Measurements from ENCODE around the gene RBM10.

The RBM10 gene

DNA sequence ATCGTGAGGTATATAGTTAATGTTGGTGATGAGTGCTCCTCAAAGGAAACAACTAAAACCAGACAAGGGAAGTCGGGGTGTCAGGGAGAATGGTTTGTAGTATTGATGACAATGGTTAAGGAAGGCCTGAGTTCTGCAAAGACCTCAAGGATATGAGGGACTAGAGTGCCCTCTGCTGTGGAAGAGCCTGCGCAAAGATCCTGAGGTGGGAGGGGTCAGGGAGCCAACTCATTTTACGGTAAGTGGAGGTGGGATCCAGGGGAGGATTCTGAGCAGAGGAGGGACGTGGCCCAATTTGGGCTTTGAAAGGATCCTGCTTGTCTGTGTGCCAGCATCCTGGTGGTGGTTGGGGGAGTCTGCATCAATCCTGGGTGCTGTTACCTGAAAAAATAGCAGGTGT, 59.9 kb downstream of the RBM10 start:
- H3K27me3 Mint-ChIP-seq, result no peaks in the 10 kb centered on the region
- H3K4me1 Mint-ChIP-seq, result peaks cover 0 to 6% of the 10 kb centered on the region in 2 donors
- no peak overlapping the region for H3K27ac Mint-ChIP-seq
- no peaks in the 10 kb centered on the region for H3K9me3 Mint-ChIP-seq
- no peak for ATAC-seq (replicated peaks)
- DNase-seq, result no peak
- peaks cover 25 to 80% of the 10 kb centered on the region in 2 donors for H3K36me3 Mint-ChIP-seq
- no peak overlapping the region for H3K4me3 Mint-ChIP-seq

DNA sequence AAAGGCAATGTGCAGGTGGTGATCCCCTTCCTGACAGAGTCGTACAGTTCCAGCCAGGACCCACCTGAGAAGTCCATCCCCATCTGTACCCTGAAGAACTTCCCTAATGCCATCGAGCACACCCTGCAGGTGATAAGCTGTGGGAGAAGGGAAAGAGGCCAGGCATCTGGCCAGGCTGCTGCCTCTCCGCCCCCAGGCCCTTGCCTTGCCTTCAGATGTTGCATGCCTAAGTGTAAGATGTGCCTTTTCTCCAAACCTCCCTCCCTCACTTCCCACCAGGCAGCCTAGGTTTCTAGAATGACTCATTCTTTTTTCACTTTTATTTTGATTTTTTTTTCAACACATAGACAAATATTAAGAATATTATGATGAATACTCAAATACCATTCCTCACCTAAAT, 61.3 kb downstream of the RBM10 start:
- Mint-ChIP-seq H3K4me1 (peaks cover 0 to 7% of the 10 kb centered on the region in 2 donors), H3K27me3 (no peaks in the 10 kb centered on the region), H3K36me3 (peaks cover 21 to 78% of the 10 kb centered on the region in 2 donors), H3K27ac (no peak overlapping the region), H3K4me3 (no peak overlapping the region), H3K9me3 (no peaks in the 10 kb centered on the region)
- DNase-seq (no peak), ATAC-seq (replicated peaks) (no peak)

- Mint-ChIP-seq H3K4me1 (peaks cover 0 to 8% of the 10 kb centered on the region in 2 donors), H3K4me3 (no peak overlapping the region), H3K9me3 (no peaks in the 10 kb centered on the region), H3K27me3 (no peaks in the 10 kb centered on the region), H3K27ac (no peak overlapping the region), H3K36me3 (peaks cover 23 to 78% of the 10 kb centered on the region in 2 donors)
- DNase-seq (no peak), ATAC-seq (replicated peaks) (no peak)
Observed at GRCh38 chrX:47208108-47208507, 63.1 kb downstream of the RBM10 start.

DNA sequence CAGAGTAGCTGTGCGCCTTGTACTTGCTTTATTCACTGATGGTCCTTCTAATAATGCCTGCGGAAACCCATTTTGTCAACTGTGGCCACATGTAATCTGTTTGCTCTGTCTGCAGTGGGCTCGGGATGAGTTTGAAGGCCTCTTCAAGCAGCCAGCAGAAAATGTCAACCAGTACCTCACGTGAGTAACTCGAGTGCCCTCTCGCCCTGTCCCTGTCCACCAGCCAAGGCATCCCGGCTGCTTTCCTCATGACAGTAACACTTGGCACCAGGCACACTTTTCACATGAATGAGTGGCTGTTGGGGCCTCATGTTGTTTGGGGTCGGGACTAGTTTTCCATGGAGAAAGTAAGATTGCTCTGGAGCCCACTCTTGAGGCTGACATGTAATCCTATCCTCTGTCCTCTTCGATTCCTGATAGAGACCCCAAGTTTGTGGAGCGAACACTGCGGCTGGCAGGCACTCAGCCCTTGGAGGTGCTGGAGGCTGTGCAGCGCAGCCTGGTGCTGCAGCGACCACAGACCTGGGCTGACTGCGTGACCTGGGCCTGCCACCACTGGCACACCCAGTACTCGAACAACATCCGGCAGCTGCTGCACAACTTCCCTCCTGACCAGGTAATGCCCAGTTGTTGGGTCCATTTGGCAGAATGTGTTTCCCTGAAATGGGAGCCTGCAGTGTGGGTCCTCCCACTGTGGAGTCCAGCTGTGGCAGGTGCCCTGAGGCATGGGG, 64.7 kb downstream of the RBM10 start:
- ATAC-seq (replicated peaks) (no peak), DNase-seq (no peak)
- Mint-ChIP-seq H3K4me1 (peaks cover 0 to 8% of the 10 kb centered on the region in 2 donors), H3K4me3 (no peak overlapping the region), H3K27me3 (no peaks in the 10 kb centered on the region), H3K36me3 (peaks cover 26 to 75% of the 10 kb centered on the region in 2 donors), H3K27ac (no peak overlapping the region), H3K9me3 (no peaks in the 10 kb centered on the region)

DNA sequence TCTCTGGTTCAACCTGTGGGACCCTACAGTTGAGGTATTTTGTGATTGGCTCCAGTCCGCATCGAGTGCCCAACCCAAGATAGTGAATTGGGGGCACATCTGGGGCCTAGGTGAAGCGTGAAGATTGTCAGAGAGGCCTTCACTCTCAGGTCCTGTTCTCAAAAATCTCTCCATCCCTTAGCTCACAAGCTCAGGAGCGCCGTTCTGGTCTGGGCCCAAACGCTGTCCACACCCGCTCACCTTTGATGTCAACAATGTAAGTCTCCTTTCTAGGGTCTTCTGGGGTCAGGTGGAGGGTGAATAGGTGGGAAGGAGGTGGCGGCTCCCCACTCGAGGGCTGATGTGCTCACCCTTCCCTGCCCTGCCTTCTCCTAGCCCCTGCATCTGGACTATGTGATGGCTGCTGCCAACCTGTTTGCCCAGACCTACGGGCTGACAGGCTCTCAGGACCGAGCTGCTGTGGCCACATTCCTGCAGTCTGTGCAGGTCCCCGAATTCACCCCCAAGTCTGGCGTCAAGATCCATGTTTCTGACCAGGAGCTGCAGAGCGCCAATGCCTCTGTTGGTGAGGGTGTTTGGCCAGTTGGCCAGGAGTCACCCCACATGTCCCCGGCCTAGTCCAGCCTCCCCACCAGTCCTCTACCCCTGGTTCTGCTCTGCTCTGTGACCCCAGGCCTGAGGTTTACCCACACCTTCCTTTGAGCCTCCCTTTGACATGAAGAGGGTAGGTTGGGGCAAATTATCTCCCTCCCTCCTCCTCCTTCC, 65.8 kb downstream of the RBM10 start:
- Mint-ChIP-seq H3K27me3 (no peaks in the 10 kb centered on the region), H3K27ac (no peak overlapping the region), H3K4me1 (peaks cover 0 to 5% of the 10 kb centered on the region in 2 donors), H3K9me3 (no peaks in the 10 kb centered on the region), H3K4me3 (no peak overlapping the region), H3K36me3 (peaks cover 22 to 72% of the 10 kb centered on the region in 2 donors)
- no peak for ATAC-seq (replicated peaks)
- no peak for DNase-seq

DNA sequence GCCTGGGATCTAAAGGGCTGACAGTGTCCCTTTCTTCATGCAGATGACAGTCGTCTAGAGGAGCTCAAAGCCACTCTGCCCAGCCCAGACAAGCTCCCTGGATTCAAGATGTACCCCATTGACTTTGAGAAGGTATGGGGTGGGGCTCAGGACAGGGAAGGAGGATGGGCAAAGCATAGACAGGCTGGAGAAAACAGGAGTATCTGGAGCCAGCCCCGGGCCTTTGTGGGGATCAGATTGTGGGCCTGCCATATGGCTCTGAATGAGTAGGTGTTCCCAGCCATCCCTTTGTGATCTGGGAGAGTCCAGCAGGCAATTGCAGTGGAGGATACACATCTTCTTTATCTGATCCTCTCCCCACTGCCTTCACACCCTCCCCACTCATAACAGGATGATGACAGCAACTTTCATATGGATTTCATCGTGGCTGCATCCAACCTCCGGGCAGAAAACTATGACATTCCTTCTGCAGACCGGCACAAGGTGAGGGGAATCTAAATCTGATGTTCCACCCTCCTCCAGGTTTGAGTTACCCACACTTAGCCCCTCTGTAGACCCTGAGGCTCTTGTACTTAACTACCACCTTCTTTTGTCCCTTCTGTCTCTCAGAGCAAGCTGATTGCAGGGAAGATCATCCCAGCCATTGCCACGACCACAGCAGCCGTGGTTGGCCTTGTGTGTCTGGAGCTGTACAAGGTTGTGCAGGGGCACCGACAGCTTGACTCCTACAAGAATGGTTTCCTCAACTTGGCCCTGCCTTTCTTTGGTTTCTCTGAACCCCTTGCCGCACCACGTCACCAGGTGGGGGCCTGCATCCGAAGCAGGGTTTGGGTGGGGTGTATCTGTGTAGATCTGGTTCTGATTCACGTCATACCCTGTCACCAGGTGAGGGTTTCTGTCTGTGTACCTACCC, 67.6 kb downstream of the RBM10 start:
- no peaks in the 10 kb centered on the region for H3K27me3 Mint-ChIP-seq
- peaks cover 15 to 22% of the 10 kb centered on the region in 2 donors for H3K4me1 Mint-ChIP-seq
- H3K9me3 Mint-ChIP-seq, result no peaks in the 10 kb centered on the region
- no peak overlapping the region for H3K4me3 Mint-ChIP-seq
- ATAC-seq (replicated peaks) (no peak), DNase-seq (no peak)
- H3K36me3 Mint-ChIP-seq, result peaks cover 34 to 68% of the 10 kb centered on the region in 2 donors
- H3K27ac Mint-ChIP-seq, result no peak overlapping the region

DNA sequence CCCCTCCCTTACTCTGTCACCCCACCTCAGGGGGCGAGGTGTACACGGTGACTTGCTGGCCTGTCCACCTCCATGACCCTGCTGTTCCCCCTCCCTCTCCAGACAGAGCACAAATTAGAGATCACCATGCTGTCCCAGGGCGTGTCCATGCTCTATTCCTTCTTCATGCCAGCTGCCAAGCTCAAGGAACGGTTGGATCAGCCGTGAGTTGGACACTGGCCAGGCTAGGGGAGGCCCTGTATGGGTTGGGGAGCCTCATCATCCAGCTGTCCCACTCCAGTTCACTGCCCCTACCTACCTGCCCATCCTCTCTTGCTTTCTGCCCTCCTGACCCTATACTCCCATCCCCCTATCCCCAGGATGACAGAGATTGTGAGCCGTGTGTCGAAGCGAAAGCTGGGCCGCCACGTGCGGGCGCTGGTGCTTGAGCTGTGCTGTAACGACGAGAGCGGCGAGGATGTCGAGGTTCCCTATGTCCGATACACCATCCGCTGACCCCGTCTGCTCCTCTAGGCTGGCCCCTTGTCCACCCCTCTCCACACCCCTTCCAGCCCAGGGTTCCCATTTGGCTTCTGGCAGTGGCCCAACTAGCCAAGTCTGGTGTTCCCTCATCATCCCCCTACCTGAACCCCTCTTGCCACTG, 69.5 kb downstream of the RBM10 start:
- no peak overlapping the region for H3K27ac Mint-ChIP-seq
- H3K4me3 Mint-ChIP-seq, result no peak overlapping the region
- no peak for DNase-seq
- peaks cover 36 to 71% of the 10 kb centered on the region in 2 donors for H3K36me3 Mint-ChIP-seq
- H3K9me3 Mint-ChIP-seq, result no peaks in the 10 kb centered on the region
- ATAC-seq (replicated peaks), result no peak
- H3K27me3 Mint-ChIP-seq, result no peaks in the 10 kb centered on the region
- peaks cover 22 to 27% of the 10 kb centered on the region in 2 donors for H3K4me1 Mint-ChIP-seq

GRCh38 chrX:47215291-47215900, 70.4 kb downstream of the RBM10 start:
- Mint-ChIP-seq H3K9me3 (no peaks in the 10 kb centered on the region), H3K36me3 (peaks cover 36 to 70% of the 10 kb centered on the region in 2 donors), H3K27ac (no peak overlapping the region), H3K27me3 (no peaks in the 10 kb centered on the region), H3K4me1 (peaks cover 31 to 33% of the 10 kb centered on the region in 2 donors), H3K4me3 (no peak overlapping the region)
- ATAC-seq (replicated peaks), result no peak
- DNase-seq, result no peak

DNA sequence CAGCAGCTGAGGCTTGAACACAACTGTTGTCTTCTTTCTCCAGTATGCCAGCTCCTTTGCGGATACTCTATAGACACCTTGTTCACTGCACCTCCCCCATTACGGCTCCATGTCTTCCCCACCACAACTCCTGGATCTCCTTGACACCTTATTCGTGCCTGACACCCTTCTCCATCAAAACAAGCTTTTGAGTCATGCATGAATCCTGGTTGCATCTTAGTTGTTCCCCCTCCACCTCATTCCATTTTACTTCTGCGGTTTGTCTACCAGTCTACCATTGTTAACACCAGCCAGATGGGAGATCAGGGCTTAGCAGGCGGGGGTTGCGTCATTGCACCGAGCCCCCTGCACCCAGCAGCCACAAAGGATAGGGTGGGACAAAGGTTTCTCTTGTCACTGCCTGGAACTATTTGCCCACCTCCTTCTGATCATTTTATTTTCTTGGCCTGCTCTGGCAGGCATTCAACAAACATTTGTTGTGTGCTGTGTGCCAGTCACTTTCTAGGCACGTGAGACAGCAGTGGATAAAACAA, 71.4 kb downstream of the RBM10 start:
- H3K4me3 Mint-ChIP-seq, result peak overlapping the region; percentile 90 to 98
- peaks cover 38 to 41% of the 10 kb centered on the region in 2 donors for H3K4me1 Mint-ChIP-seq
- H3K27ac Mint-ChIP-seq, result peak overlapping the region; percentile 99
- no peaks in the 10 kb centered on the region for H3K27me3 Mint-ChIP-seq
- no peak for DNase-seq
- H3K9me3 Mint-ChIP-seq, result no peaks in the 10 kb centered on the region
- no peak for ATAC-seq (replicated peaks)
- H3K36me3 Mint-ChIP-seq, result peaks cover 33 to 65% of the 10 kb centered on the region in 2 donors

- Mint-ChIP-seq H3K9me3 (no peaks in the 10 kb centered on the region), H3K36me3 (peaks cover 30 to 61% of the 10 kb centered on the region in 2 donors), H3K27me3 (no peaks in the 10 kb centered on the region), H3K27ac (peak overlapping the region; percentile 99), H3K4me1 (peaks cover 39 to 41% of the 10 kb centered on the region in 2 donors), H3K4me3 (peak overlapping the region; percentile 90 to 98)
- DNase-seq, result no peak
- no peak for ATAC-seq (replicated peaks)
Observed at GRCh38 chrX:47217121-47217851, 72.3 kb downstream of the RBM10 start.

DNA sequence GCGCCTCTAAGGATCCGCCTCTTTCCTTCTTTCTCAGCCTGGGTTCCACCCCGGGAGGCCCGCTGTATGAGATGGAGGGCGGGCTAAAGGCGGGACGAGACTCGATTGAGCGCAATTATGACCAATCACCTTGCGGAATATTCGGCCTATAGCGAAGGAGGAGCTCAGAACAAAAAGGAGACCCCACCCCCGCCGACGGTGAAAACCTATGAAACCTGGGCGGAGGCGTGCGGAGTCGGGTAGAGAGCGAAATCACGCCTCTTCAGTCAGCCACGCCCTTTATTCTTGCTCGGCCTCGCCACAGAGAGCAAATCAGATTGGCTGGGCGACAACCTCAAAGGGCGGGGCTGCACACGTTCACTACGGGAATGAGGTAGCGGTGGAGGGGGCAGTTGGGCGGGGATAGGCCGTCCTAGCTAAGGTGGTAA, 72.8 kb downstream of the RBM10 start:
- H3K9me3 Mint-ChIP-seq, result no peaks in the 10 kb centered on the region
- H3K36me3 Mint-ChIP-seq, result peaks cover 27 to 58% of the 10 kb centered on the region in 2 donors
- no peaks in the 10 kb centered on the region for H3K27me3 Mint-ChIP-seq
- H3K27ac Mint-ChIP-seq, result peak overlapping the region; percentile 99
- H3K4me3 Mint-ChIP-seq, result peak overlapping the region; percentile 90 to 98
- H3K4me1 Mint-ChIP-seq, result peaks cover 40 to 41% of the 10 kb centered on the region in 2 donors
- peak; percentile 87 to 88 for ATAC-seq (replicated peaks)
- DNase-seq, result peak; percentile 99

GRCh38 chrX:47218280-47218919, 73.4 kb downstream of the RBM10 start, which contains the start of gene CDK16:
Gene CDK16, plus strand, starts transcription at chrX:47218681. Its CDS starts 4,877 bp downstream, at chrX:47223558.
- DNase-seq (peak; percentile 87), ATAC-seq (replicated peaks) (peak; percentile 56 to 64)
- no peaks in the 10 kb centered on the region for H3K27me3 Mint-ChIP-seq
- H3K27ac Mint-ChIP-seq, result peak within 1 kb of the TSS; percentile 99
- no peaks in the 10 kb centered on the region for H3K9me3 Mint-ChIP-seq
- H3K36me3 Mint-ChIP-seq, result peaks cover 26 to 57% of the 10 kb centered on the region in 2 donors
- peaks cover 40 to 41% of the 10 kb centered on the region in 2 donors for H3K4me1 Mint-ChIP-seq
- peak within 1 kb of the TSS; percentile 90 to 98 for H3K4me3 Mint-ChIP-seq
